ENCODE data around the gene NEU1.

NEU1 gene

DNA sequence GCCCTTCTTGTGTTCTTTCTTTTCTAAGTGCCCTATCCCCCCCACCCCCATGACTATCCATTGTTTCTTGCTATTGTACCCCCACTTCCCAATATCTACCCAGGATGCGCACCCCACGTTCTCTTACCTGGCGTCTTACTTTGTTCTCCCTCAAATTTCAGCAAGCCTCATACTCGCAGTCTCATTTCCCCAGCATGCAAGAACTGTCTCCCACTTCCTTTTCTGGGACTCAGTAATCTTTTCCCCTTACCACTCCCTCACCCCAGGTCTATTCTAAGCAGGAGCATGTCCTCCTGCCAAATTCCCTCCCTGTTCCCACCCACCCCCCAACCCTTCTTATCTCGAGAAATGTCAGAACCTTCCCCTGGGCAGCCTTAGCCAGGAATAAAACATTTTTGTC, 36.6 kb upstream of the NEU1 start:
- no peak overlapping the region for H3K4me3 ChIP-seq (ENCODE audit: low read depth, low read length)
- TF ChIP-seq, protein P1, sequence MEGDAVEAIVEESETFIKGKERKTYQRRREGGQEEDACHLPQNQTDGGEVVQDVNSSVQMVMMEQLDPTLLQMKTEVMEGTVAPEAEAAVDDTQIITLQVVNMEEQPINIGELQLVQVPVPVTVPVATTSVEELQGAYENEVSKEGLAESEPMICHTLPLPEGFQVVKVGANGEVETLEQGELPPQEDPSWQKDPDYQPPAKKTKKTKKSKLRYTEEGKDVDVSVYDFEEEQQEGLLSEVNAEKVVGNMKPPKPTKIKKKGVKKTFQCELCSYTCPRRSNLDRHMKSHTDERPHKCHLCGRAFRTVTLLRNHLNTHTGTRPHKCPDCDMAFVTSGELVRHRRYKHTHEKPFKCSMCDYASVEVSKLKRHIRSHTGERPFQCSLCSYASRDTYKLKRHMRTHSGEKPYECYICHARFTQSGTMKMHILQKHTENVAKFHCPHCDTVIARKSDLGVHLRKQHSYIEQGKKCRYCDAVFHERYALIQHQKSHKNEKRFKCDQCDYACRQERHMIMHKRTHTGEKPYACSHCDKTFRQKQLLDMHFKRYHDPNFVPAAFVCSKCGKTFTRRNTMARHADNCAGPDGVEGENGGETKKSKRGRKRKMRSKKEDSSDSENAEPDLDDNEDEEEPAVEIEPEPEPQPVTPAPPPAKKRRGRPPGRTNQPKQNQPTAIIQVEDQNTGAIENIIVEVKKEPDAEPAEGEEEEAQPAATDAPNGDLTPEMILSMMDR (IDR thresholded peaks at IDR 0.05; ENCODE audit: low read depth, low read length, missing control alignments) = no peak
- no peak for DNase-seq (ENCODE audit: low read depth)

GRCh38 chr6:31898383-31899011, 35.9 kb upstream of the NEU1 start:
- TF ChIP-seq, protein P1 (IDR thresholded peaks at IDR 0.05; ENCODE audit: low read depth, low read length, missing control alignments) = no peak

DNA sequence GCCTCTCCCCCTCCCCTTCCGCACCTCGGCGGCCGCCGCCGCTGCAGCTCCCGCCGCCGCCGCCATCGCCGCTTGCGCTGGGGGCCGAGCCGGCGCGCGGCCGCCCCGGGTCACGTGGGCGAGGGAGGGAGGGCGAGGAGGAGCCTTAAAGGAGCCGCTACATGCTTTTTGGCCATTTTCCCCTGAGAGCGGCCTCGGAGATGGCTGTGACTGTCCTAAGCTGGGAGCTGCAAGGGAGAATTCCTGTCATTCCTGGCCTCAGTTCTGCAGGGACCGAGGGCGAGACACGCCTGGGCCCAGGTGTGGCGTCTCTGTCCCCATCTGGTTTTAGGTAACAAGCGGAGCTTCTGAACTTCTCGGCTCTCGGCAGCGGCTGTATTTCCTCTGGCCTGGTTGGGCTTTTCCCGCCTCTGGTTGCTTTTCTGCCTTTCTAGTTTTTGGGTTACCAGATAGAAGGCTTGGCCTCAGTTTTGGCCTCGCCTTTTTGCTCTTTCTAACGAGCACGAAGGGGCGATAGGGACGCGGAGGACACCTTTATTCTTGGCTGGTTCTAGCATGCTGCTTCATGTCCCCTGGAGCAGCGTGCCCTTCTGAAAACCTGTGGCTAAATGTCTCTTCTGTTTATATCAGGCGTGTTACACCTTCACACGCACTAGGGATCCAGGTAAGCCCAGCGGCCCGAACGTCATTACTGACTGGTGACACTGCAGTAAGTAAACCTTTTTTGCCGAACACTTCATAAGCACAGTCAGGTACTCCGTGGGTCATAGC, 35.2 kb upstream of the NEU1 start, which contains the start of gene EHMT2:
TSS of gene EHMT2 (minus strand) at position 87 of the 771 bp plus-strand sequence. CDS start at position 66, 21 bp downstream.
- TF ChIP-seq, protein P1 (IDR thresholded peaks at IDR 0.05; ENCODE audit: low read depth, low read length, missing control alignments) = peak; percentile 2
- no peak for DNase-seq (ENCODE audit: low read depth)
- H3K4me3 ChIP-seq (ENCODE audit: low read depth, low read length) = peak within 1 kb of the TSS; percentile 94

More at GRCh38 chr6:31898383-31899011, 35.9 kb upstream of the NEU1 start:
- no peak for DNase-seq (ENCODE audit: low read depth)
- H3K4me3 ChIP-seq (ENCODE audit: low read depth, low read length) = peak overlapping the region; percentile 94

DNA sequence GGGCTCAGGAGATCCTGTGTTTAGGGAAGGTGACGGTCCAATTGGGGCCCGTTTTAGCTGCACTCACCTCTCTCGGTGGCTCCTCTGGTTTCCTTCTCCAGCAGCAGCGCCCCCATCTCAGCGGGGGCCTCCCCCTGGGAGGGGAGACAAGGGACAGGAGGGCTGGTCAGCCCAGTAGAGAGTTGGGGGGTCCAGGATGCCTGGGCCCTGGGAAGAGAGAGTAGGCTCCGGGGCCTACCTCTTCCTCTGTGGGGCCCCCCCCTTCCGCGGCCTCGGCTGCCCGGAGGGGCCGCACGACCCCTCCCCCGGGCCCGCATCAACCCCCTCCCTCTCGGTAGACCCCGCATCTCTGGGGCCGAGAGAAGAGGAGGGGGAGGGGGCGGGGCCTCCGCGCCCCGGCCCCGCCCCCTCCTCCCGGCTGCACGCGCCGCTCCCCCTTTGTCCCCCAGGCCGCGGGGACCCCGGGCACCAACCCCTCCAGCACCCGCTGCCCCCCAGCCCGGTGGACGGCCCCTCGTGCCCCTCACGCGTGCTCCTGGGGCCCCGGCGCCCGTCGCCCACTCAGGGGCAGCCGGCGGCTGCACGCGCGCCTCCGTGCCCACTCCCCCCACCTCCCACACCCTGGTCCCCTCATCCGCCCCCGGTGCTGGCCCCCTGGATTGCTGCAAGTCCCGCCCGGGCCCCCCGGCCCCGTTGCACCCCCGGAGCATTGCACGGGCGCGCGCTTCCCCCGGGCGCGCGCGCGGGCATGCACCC, 34.4 kb upstream of the NEU1 start:
- TF ChIP-seq, protein P1 (IDR thresholded peaks at IDR 0.05; ENCODE audit: low read depth, low read length, missing control alignments) = no peak
- DNase-seq (ENCODE audit: low read depth) = no peak
- peak overlapping the region; percentile 94 for H3K4me3 ChIP-seq (ENCODE audit: low read depth, low read length)

DNA sequence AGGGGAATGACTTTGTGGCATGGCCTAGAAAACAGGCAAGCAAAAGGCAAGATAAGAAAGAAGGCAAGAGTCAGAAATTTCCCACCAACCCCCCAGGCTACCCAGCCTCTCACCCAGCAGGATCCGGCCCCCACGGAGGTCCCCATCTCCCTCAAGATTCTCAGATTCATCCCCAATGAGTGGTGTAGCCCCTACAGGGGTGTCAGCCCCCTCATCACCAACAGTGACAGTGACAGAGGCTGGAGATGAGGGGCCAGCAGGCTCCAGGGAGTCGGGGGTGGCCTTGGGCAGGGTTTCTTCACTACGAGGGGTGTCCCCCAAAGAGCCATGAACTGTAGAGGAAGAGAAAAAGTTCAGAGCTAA, 33.9 kb upstream of the NEU1 start:
- TF ChIP-seq, protein P1 (IDR thresholded peaks at IDR 0.05; ENCODE audit: low read depth, low read length, missing control alignments) = no peak
- no peak for DNase-seq (ENCODE audit: low read depth)
- peak overlapping the region; percentile 94 for H3K4me3 ChIP-seq (ENCODE audit: low read depth, low read length)

GRCh38 chr6:31892821-31893220, 30.2 kb upstream of the NEU1 start:
- no peak overlapping the region for H3K4me3 ChIP-seq (ENCODE audit: low read depth, low read length)
- TF ChIP-seq, protein P1 (IDR thresholded peaks at IDR 0.05; ENCODE audit: low read depth, low read length, missing control alignments) = no peak
- no peak for DNase-seq (ENCODE audit: low read depth)

Data from GM12864 (cell line).